Hematopoietic multipotent progenitor cell (in vitro differentiated cells): ENCODE measurements around the gene PTPN3. TPM values are rescaled to one million over a fixed set of nuclear protein-coding genes. Genes with fewer than 3 reads are reported as not detected.
"Not testable (repeated sequence)": the region's sequence is repeated elsewhere in the genome, so short reads cannot be mapped to it uniquely, and the experiment has no call there.

Experiments used
- DNase-seq, 3 donors: peaks; one replicate each; pipeline ENCODE4 v3.0.0-alpha.2; 2011 to 2015; ENCODE audit warnings: low read depth in 2 of 3, low spot score in 2 of 3
- small RNA-seq: library from RNA; depleted of rRNA; stranded (forward); fragments of <200 nt; gene quantifications from one replicate; pipeline ENCODE3, GENCODE V24; 2012
- total RNA-seq: library from RNA; depleted of rRNA; stranded (reverse); fragments of >200 nt; gene quantifications from one replicate; pipeline ENCODE4 v1.2.3, GENCODE V29; 2012

Gene PTPN3
- total RNA-seq, 1 donor: under 0.01 TPM

- DNase-seq: no peak
These were observed 143.9 kb downstream of the PTPN3 start for GRCh38 chr9:109354190-109354589.

GRCh38 chr9:109351032-109351431, 147.1 kb downstream of the PTPN3 start:
- DNase-seq: no peak

- no peak for DNase-seq
These were observed 148.7 kb downstream of the PTPN3 start for GRCh38 chr9:109349421-109349846.

- DNase-seq: no peak
These were observed 151.2 kb downstream of the PTPN3 start for GRCh38 chr9:109346904-109347303.

DNA sequence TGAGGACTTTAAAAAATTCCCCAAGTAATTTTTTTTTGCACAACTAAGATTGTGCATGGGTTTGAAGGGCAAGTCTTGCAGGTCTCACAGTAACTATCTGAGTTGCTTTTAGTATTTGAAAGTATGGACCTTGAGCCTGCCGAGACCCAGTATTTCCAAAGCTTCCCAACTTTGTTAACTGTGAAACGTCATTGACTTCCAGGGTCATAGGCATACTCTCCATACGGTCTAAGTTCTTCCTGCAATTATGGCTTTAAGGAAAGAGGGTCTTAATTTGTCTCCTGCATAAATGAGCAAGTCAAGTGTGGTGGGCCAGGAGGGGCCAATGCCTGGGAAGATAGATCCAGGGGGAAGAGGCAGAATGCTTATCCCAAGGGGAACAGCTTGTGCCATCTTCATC, 153.2 kb downstream of the PTPN3 start:
- no peak for DNase-seq

DNA sequence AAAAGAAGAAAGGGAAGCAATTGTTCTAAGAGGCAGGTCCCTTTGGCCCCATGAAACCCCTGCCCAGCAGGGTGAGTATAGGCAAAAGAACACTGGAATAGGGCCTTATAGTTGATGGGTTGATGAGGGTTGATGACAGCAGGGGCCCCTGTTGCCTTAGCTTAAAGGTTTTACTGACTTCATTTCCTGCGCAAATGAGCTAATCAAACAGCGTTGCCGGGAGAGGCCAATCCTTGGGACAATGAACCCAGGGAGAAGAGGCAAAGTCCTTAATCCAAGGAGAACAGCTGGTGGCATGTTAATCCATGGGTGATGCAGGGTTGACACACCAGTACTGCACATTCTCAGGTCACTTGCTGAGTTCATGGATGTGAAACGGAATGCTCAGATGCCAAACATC, 155.2 kb downstream of the PTPN3 start:
- DNase-seq: no peak

DNA sequence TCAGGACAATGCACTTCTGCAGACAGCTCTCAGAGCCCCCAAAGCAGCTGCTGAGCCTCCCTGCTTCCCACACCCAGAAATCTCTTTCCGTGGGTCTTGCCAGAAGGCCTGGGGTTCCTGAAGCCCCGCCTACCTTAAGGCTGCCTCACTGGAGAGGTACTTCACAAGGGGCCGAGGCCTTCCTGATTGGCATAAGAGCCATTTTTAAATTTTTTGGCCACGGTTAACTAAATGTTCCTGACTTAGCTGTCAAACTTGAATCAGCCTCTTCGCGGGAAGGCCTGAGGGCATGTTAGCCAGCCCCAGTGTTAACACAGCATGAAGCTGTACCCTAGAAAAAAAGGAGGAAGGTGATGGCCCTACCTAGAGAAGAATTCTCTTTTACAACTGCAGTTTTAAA, 156.5 kb downstream of the PTPN3 start:
- no peak for DNase-seq

- not testable (repeated sequence) for DNase-seq
These were observed 157.1 kb downstream of the PTPN3 start for GRCh38 chr9:109340979-109341378.

DNA sequence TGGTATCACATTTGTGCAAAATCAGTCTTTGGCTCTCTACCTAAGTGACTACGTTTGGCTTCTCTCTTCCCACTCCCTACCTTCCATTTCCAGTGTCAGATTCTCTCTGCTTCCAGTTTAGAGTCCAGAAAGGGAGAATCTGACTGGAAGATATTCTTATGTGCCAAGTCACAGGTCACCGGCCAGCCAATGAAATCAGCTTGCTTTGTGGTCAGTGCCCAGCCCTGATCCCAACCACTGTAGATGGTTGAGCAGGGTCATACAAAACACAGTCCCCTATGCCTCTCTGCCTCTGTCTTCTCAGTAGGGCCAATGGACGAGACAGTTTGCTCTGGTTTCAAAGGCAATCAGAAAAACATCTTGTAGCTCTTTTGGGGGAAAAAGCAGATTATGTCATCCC, 161.7 kb downstream of the PTPN3 start:
- DNase-seq: no peak

- DNase-seq: no peak
These were observed 162.2 kb downstream of the PTPN3 start for GRCh38 chr9:109335929-109336328.

DNA sequence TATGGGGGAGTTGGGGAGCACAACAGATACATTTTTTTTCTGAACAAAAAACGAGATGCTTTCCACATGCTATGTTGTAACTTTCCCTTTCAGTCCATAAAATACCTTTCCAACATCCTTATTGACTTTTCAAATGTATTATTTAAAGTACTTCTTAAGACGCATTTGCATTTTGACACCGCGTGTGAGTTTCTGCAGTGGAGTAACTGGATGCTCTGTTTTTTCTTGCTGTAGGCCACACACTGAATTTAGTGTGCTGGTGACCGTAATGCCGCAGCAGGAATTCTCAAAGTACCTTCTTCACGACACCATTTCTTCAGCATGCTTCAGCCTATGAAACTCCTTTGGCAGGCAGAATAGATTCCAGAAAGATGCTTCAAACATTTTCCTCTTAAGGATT, 163.0 kb downstream of the PTPN3 start:
- DNase-seq: no peak

GRCh38 chr9:109331353-109331752, 166.8 kb downstream of the PTPN3 start:
- no peak for DNase-seq

DNA sequence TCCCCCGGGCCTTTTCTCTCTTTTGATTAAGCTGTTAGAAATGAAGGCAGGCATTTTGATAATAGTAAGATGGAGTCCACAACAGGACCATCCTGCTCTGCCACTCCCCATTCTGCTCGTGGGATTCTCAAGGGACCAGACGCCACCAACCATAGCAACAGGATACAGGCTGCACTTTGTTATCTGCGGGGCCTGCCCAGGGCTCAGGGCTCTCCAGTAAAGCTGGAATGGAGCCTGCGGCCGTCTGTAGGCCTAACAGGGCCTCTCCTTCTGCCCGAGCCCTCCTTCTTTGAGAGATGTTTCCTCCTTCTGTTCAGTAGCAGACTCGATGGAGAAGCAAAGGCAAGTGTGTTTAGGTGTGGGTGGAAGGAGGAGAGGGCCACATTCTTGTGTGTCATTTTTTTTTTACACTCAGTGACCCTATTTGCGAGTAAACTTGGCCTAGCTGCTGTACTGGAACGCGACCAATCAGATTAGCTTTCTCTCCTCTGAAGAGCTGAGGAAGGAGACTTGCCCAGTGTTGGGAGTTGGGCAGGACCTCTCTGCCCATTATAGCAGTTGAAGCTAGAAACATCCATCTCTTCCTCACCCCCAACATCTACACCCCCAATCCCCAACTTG, 168.4 kb downstream of the PTPN3 start:
- DNase-seq: no peak

DNA sequence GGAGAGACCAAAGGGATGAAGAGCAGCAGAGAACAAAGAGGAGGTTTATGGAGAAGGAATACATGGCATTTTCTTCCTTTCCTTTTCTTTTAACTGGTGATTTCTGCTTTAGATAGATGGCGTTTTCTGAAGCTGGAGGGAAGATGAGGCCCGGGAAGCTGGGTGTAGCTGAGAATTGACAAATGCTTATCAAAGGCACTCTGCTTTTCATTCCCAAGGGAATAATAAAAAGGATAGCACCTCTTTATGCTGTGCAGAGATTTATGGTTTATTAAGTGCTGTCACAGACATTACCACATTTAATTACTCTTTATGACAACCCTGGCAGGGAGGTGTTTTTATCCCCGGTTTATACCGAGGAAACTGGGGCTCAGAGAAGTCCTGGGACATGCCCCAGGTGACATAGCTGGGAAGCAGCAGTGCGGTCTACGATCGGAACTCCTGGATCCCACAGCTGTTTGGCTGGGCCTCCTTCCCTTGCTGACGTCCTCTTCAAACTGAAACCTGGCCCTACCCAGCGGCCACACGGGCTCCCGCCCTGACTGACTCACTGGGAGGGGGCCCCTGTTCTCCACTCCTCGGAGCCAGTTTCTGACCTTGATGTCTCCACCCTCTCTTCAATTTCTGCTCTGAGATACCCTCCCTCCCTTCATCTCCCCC, 169.0 kb downstream of the PTPN3 start:
- no peak for DNase-seq

Small RNA genes lying within 50 kb of the gene (small RNA-seq; reads per million reads assigned to genes)
- not detected for gene MIR3927

Other genes with a start within 250 kb of the PTPN3 start
- gene EPB41L4B, start 177.2 kb downstream of the PTPN3 start, total RNA-seq: not detected